ENCODE measurements around the gene EDRF1.

Gene EDRF1

DNA sequence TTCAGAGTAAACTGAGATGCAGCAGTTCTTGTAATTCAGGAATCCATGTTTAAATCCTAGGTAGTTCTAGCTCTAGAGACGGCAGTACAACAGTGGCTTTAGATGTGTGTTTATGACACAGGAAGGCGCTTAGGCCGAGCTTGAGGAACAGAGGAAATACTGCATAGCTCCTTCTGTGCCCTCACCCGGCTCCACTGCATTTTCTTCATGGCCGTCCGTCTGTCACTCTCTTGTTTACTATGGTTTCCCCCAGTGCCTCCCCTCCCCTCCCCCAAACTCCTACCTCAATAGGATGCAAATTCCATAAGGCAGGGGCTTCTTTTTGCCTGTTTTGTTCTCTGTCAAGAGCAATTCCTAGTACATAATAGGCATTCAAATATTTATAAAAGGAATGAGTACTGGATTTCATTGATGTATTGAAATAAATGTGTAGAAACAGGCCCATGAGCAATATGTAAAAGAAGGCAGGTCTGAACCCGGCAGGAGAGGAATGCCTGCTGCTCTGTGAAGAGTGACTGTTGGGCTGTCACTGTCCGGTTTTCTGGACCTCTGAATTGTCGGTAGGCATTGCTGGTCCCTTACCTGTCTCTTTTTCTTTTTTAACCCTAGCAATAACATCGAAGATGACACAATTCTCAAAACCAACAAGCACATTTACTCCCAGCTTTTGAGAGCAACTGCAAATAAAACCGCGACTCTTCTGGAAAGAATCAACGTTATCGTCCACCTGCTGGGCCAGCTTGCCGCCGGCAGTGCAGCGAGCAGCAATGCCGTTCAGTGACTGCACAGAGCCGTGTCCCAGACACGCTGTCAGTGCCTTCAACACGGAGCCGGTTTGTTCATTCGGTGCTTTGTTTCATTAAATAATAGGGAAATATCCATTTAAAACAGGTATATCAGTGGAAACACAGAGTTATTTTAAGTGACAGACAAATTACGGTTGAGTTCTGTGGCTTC lies 43.5 kb downstream of the EDRF1 start:
- DNase-seq (ENCODE audit: low read depth in 2 of 2): no peak

DNA sequence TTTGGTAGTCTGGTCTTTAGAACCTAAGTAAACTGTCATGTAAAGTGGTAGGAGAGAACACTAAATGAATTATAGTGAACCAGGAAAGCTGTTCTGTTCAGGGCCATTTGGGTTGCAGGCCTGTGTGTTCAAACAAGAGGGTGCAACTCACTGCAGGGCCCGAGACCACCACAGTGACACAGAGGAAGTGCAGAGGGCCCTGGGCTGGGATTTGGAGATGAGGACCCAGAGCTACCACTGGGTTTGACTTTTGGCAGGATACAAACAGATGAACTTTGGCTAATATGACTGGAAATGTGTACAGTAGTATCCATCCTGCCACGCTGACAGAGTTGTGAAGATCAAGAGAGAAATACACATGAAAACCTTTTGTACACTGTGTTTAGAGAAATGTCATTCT lies 46.3 kb downstream of the EDRF1 start:
- DNase-seq (ENCODE audit: low read depth in 2 of 2): no peak

DNA sequence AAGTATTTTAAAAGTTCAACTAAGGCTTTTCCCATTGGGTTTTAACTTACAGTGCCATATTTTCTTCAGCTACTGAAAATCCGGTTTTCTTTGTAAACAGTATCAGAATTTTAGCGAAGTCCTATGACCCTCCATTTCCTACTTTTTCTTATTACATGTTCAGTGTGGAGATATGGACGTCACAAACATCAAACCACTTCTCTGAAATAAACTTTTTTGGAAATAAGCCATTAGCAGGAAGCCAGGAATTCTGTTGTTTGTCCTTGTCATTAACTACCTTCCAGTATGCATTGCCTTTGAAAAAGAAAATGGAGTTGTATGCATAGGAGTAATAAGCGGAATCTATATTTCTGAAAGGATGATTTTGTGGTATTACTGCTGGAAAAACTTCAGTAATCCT lies 47.0 kb downstream of the EDRF1 start:
- DNase-seq (ENCODE audit: low read depth in 2 of 2): no peak

DNA sequence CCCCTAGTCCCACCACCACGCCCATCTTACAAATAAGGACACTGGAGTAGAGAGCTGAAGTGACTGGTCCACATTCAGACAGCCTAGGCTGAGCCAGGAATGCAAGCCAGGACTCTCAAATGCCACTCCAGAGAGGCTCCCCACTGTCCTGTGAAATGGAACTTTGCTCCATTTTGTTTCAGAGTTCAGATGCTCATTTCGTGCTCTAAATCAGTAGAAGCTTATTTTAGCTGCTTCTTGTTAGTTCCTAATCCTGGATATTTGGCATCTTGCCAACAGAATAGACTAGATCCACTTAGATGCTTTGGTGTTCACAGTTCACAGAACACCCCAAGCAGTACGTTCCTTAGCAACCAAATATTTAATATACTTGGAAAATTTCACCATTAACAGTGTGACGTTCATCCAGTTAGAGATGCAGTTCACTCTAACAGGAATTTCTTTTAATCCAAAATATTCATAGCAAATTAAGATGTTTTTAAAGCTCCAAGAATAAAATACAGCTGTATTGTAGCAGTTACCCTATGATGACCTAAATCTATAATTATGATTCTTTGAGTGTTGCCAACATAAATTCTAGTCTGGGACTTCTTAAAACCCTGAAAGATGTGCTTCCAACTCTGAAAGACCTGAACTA lies 48.8 kb downstream of the EDRF1 start:
- no peak for DNase-seq (ENCODE audit: low read depth in 2 of 2)

DNA sequence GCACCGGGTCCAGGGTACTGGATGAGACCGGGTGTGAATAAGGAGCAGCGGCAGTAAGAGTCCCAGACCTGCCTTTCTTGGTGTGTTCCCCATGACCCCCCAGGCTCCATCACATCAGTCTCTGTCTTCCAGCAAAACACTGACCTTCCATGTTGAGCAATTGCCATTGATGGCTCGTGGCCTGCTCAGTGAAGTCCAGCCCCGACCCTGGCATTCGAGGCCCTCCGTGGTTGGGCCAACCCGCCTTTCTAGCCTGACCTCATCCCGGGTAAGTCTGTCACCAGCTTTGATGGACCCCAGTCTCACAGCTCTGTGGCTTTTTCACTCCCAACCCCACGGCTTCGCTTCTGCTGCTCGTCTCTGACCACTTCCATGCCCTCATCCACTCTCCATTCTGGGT lies 49.7 kb downstream of the EDRF1 start:
- DNase-seq (ENCODE audit: low read depth in 2 of 2): no peak

DNA sequence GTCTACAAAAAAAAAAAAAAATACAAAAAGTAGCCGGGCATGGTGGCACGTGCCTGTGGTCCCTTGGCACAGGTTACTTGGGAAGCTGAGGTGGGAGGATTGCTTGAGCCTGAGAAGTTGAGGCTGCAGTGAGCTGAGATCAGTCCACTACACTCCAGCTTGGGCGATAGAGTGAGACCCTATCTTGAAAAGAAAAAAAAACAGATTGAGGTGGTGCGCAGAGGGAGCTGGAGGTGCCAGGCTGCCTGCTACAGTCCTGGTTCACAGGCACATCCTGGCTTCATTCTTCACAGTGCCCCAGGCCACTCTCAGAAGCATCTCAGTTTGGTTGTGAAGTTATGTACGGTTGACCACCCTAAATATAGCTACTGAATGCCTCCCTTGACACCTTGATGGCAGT lies 51.3 kb downstream of the EDRF1 start:
- DNase-seq (ENCODE audit: low read depth in 2 of 2): no peak

DNA sequence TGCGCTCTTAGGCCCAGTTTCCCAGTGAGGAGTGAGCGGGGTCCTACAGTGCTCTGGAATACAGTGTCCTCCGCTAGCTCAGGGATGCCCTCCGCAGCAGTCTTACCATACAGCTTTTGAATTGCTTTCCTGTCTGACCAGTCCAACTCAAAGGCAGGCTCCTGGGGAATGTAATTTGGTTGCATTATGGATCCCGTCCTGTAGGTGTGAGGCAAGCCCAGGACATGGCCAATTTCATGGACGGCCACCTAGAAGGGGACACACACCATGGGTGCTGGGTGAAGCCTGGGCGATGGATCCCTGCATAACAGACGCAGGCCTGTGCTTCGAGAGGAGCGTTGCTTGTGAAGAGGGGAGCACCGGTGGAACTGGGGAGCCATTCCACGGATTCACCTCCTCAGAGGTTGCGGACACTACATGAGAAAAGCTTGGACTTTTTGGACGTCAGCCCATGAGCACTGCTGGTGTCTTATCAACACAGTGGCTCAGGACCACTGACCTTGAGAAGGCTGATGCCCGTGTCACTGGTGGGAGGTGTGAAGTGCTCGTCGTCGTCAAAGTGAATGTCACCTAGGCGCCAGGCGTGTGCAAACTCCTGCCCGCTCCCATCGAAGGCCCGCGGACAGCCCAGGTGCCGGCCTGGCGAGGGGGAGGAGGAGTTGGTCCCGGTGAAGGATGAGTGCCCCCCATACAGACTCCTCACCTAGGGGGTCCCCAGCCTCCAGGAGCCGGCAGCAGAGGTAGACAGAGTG lies 52.8 kb downstream of the EDRF1 start:
- no peak for DNase-seq (ENCODE audit: low read depth in 2 of 2)

DNA sequence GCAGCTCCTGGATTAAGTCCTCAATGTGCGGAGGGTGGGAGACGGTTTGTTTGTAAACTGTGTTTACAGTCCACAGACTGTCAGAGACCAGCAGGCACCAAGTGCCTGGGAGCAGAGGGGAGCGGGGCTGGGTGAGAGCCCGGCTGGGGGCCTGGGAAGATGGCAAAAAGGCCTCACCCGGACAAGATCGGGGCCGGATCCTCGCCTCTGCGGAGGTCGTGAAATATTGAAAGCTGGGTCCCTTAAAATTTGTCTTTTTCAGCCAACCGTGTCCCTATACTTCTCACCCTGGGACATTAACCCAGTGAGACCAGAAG lies 53.3 kb downstream of the EDRF1 start:
- DNase-seq (ENCODE audit: low read depth in 2 of 2): no peak

DNA sequence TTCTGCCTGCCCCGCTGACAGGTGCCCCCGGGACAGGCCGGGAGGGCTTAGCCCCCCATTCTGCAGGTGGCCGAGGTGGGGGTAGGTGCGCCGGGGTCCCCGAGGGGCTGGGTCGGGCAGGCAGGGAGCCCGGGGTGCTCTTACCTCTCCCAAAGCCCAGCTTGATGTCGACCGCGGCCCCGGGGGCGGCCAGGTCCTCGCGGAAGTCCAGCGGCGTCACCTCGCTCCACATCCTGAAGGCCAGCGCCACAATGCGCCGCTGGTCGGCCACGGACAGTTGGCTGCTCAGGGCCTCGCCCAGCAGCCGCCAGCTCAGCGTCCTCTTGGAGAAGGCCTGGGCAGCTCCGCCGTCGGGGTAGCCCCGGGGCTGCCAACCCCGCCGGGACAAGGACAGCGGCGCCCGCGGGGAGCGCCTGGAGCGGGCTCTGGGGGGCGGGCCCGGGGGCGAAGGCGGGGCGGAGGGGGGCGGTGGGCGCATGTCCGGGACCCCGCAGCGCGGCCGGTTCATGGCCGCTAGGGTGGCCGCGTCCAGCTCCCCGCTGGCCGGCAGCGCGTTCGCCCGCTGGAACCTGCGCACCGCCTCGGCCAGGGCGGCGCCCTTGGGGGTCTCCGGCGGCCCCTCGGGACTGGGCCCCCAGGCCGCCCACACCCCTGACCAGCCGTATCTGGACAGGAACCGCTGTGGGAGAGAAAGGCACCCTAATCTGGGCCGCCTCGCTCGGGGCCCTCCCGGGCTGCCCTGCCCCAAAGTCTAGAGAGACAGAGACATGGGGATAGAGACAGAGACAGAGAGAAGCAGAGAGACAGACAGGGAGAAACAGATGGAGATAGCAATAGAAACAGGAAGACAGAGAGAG lies 54.4 kb downstream of the EDRF1 start:
- DNase-seq (ENCODE audit: low read depth in 2 of 2): no peak

DNA sequence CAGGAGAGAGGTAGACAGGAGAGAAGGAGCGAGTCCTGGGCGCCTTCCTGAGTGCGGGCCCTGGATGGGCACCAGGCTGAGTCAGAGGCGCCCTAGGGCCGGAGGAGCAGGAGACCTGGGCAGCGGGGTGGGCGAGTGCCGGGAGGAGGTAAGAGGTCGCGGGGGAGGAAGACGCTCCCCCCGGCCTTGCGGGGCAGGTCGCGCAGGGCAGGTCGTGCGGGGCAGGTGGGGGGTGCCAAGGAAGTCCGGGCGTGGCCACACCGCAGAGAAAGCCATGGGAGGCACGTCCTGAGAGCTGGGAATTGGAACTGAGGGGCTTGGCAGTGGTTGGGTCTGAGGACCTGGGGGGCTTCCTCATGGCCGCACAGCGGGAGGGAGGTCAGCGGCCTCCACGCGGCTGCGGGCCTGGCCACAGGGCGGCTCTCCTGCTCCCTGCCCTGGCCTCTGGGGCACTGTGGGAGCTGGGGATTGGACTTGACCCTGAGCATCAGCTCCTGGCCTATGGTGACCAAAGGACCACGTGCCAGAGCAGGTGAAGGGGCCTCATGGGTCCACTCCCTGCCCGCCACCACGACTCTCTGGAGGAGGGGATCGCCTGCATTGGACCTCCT lies 55.2 kb downstream of the EDRF1 start:
- DNase-seq (ENCODE audit: low read depth in 2 of 2): no peak

DNA sequence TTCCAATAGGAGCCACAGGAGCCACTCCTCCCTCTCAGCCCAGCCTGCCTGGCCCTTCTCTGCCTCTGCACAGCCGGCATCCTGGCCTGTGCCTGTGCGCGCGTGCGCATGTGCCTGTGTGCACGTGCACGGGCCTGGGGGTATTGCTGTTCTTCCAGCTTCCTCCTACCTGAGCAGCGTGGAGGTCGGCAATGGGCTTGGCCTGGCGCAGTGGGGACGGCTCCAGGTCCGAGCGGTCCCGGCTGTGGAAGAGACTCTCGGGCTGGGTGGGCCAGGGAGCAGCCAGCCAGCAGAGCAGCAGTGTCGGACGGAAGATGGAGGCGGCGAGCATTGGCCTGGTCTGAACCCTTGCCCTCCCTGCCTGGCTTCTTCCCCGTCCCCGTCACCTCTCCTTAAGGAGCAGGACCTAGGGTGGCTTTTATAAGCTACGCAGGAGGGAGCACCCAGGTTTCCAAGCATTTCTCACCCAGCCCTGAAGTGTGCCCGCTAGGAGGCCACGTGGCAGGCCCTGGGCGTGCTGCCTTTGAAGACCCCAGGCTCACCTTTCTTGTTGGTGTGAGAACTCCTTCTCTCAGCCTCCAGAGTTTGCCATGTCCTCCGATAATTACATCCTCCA lies 56.1 kb downstream of the EDRF1 start, which contains the start of gene MMP21:
Gene MMP21, minus strand, starts transcription at position 331 of the 616 bp plus-strand sequence. Its CDS starts 0 bp downstream, at position 331.
- DNase-seq (ENCODE audit: low read depth in 2 of 2): no peak

DNA sequence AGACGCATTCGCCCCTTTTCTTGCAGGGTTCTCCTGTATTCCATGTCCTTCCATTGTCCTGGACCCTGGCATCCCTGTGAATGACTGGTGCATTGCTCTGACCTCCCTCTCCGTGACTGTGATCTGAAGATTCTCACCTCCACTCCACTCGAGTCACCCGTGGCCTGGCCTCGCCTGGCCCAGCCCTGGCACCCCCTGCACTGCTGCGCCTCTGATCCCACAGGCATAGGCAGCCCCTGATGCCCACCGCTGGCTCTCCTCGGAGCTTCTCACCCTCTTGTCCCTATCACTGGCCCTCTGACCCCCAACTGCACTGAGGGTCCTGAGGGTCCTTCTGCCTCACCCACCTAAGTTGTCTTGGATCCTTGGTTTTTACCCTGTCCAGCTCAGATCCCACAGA lies 58.3 kb downstream of the EDRF1 start:
- no peak for DNase-seq (ENCODE audit: low read depth in 2 of 2)

DNA sequence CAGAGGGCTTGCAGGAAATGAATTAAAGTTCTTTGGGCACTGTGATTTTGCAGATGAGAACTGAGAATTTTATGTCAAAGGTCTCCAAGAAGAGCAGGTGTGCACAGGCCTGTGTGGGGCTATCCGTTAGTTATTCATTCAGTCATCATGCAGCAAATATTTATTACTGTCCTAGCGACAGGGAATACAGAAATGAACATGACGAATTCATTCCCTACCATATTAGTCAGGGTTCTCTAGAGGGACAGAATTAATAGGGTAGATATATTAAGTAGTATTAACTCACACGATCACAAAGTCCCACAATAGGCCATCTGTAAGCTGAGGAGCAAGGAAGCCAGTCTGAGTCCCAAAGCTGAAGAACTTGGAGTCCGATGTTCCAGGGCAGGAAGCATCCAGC lies 59.0 kb downstream of the EDRF1 start:
- DNase-seq (ENCODE audit: low read depth in 2 of 2): no peak

DNA sequence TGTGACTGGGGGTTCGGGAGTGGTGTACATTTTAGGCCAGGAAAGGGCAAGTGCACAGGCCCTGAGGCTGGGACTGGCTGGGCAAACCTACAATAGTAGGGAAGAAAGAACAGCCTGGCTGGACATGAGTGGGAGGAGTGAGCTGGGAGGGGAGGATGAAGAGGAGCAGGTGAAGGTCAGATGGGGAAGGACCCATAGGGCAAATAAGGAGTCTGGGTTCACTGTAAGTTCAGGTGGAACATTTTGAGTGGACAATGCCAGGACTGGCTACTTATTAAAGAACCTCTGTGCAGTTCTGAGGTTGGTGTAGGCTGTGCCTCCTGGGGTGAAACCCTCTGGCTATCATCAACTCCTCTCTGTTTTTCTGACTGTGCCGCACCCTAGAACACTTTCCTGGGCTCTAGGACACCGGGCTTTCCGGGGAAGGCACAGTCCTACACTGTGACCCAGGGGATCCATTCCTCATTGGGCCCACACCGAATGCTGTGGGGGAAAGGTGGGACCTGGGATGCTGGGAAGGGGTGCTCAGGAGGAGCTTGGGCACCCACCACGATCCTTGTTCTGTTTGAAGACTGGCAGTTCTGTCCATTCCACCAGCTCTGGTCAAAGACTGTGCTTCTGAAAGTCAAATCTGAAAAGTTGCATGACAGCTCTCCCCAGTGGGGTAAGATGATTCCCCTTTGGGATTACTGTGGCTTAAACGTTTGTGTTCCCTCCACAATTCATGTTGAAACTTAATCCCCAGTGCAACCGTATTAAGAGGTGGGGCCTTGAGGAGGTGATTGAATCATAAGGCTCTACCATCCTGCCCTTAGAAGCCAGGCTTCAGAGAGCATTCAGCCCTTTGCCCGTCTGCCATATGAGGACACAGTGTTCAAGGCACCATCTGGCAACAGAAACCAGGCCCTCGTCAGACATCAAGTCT lies 60.2 kb downstream of the EDRF1 start:
- no peak for DNase-seq (ENCODE audit: low read depth in 2 of 2)

DNA sequence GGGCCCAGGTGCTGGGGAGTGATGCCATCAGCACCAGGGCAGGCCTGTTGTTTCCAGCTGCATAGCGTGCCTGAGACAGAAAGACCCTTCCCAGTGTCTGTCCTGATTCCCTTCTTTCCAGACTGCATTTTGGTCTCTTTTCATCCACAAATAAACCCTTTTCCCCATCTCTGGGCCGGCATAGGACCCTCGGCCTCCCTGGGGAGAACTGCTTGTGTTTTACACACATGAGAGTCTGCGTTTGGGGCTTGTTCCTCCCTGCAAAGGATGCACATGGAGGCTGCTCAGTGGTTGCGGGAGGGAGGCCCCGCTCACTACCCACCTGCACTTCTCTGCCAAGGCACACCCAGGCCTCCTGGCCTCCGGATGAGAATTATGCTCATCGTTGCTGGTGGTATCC lies 61.9 kb downstream of the EDRF1 start:
- DNase-seq (ENCODE audit: low read depth in 2 of 2): no peak

DNA sequence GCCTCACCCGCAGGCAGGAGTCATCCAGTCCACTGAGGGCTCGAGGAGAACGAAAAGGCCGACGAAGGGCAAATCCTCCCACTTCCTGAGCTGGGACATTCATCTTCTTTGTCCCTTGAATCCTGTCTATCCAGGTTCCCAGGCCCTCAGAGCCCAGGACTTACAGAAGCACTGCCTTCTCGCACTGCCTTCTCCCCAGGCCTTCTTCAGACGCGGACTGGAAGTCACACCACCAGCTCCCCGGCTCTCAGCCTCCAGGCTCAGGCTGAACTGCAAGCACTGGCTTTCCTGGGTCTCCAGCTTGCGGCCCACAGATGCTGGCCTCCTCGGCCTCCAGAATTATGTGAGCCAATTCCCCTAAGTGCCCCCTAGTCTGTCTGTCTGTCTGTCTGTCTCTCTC lies 62.5 kb downstream of the EDRF1 start:
- no peak for DNase-seq (ENCODE audit: low read depth in 2 of 2)

DNA sequence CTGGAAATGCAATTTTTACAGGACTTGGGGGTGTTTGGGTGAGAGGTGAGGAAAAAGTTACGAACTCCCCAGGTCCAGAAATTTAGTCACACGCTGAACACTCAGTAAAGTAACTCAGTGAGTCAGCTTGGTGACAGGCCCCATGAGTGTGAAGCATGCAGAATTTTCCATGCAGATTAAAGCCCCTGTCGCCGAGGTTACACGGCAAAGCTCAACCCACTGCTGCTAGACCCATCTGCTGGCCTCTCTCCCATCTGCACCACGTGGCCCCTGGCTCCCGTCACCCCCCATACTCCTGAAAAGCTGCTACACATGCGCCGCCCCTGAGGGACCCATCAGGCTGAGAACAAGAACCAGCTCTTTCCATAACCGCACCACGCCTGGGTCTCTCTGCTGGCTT lies 63.1 kb downstream of the EDRF1 start:
- DNase-seq (ENCODE audit: low read depth in 2 of 2): no peak

DNA sequence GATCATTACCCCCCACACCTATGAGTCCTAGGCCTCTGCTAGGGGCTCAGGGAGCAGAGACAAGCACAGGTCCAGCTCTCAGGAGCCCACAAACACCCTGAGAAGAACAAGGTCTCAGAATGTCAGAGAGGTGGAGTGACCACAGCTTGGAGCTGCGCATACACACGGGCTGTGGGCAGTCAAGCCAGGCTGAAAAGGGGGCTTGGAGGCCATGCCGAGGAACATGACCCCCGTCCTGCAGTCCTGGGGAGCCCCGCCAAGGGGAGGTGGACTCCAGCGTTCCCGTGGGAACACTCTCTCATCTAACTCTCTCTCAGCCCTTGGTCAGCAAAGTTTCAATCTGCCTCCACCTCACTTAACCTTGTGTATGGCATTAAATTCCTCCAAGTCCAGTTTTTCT lies 63.9 kb downstream of the EDRF1 start:
- DNase-seq (ENCODE audit: low read depth in 2 of 2): no peak

DNA sequence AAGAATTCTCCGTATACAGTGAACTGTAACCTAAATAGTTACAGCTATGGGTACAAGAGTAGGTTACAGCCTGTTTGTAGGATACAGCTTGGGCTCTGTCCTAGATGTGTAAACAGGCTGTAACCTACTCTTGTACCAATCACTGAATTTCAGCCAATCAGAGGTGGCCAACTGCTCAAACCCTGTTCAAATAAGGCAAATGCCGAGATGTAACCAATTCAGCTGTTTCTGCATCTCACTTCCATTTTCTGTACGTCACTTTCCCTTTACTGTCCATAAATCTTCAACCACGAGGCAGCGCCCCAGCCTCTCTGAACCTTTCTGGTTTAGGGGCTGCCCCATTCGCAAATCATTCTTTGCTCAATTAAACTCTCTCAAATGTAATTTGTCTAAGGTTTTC lies 64.4 kb downstream of the EDRF1 start:
- DNase-seq (ENCODE audit: low read depth in 2 of 2): no peak

DNA sequence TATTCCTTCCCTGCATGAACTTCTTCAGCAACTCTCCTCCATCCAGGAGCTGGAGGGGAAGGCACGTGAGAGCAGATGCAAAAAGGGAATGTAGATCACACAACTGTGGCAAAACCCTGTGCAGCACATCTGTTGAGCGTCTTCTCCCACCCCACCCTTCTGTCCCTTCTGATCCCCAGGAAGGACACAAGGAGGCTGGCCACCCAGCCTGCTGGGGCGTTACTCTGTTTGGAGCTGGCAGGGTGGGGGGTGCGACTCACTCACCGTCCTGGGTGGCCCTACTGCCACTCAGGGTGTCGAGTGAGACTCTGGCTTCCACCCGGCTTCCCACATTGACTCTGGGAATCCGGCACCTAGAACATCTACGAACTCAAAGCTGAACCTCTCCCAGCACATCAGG lies 66.3 kb downstream of the EDRF1 start:
- no peak for DNase-seq (ENCODE audit: low read depth in 2 of 2)
